Astrocyte of the spinal cord (primary cell): ENCODE measurements around the gene ZSCAN12.

Experiments
- DNase-seq: peaks from one replicate; pipeline ENCODE4 v3.0.0; 2011; ENCODE audit warnings: low read depth, low spot score
- H3K4me3 ChIP-seq: 2 replicates; pipeline ENCODE4 v1.5.1; 2011; ENCODE audit warnings: low read depth, mild to moderate bottlenecking, low read length, moderate library complexity
- CTCF ChIP-seq: IDR thresholded peaks from 2 replicates; pipeline ENCODE4 v1.5.1; 2012; ENCODE audit warnings: low read depth, mild to moderate bottlenecking, low read length, inconsistent platforms
- in situ Hi-C: cut with HindIII; loops from 2 replicates; pipeline ENCODE4 v1.10.0; 2017; ENCODE audit warnings: low sequenced_read_pairs

The ZSCAN12 gene

GRCh38 chr6:28380381-28380780, 19.2 kb downstream of the ZSCAN12 start:
- no peak overlapping the region for H3K4me3 ChIP-seq
- no peak for TF ChIP-seq CTCF
- no peak for DNase-seq
- in situ Hi-C loops: no loop called here

GRCh38 chr6:28378644-28379043, 20.9 kb downstream of the ZSCAN12 start:
- no peak overlapping the region for H3K4me3 ChIP-seq
- no peak for TF ChIP-seq CTCF
- in situ Hi-C loops: no loop called here
- DNase-seq: no peak

GRCh38 chr6:28377879-28378278, 21.7 kb downstream of the ZSCAN12 start:
- H3K4me3 ChIP-seq: no peak overlapping the region
- TF ChIP-seq CTCF: no peak
- DNase-seq: no peak
- in situ Hi-C loops: no loop called here

- no peak for DNase-seq
- H3K4me3 ChIP-seq: no peak overlapping the region
- in situ Hi-C loops: no loop called here
- no peak for TF ChIP-seq CTCF
Measured at GRCh38 chr6:28373925-28374324, 25.6 kb downstream of the ZSCAN12 start.

GRCh38 chr6:28371706-28372451, 27.7 kb downstream of the ZSCAN12 start:
- no peak for TF ChIP-seq CTCF
- no peak for DNase-seq
- in situ Hi-C loops: no loop called here

GRCh38 chr6:28371280-28371679, 28.3 kb downstream of the ZSCAN12 start:
- in situ Hi-C loops: no loop called here
- TF ChIP-seq CTCF: no peak
- no peak for DNase-seq
- H3K4me3 ChIP-seq: no peak overlapping the region

More at GRCh38 chr6:28371706-28372451, 27.7 kb downstream of the ZSCAN12 start:
- H3K4me3 ChIP-seq: no peak overlapping the region
